ENCODE measurements around the gene AJAP1. TPM values are rescaled to one million over a fixed set of nuclear protein-coding genes. Genes with fewer than 3 reads are reported as not detected.

The AJAP1 gene
- total and polyA plus RNA-seq, 12 donors: 0.07 to 2.2 (median 0.44) TPM

DNA sequence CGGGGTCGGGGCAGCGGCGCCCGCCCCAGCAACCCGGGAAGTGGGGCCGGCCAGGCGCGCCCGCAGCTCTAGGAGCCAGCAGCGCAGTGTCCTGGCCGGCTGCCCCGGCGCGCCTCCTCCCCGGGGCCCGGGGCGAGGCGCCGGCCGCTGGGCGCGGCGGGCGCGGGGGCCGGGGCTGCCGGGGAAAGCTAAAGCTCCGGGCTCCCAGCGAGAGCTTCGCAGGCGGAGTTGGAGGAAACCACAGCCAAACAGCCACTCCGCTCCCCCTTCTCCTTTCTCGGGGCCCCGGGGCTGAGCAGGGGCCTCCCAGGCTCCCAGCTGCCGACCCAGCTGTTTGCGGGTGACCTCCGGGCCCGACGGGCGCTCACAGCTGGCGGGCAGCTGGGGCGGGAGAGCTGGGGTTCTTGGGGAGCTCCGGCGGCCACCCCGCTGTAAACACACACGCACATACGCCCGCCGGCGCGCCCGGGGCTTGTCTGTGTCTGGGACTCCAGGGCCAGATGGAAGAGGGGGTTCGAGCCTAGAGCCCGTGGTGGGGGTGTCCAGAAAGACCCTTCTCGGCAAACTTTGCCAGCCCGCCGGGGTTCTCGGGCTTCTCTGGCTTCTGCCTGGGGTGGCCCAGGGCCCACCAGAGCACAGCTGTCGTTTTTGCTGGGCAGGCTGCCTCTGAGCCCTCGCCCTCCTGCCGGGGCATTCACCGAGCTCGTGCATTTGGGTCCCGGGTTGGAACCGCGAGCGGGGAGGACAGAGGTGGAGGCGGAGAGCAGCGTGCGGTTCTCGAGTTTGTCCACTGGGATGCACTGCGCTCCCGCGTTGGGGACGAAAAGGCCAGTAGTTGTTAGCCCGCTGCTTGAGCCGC lies 1.5 kb downstream of the AJAP1 start:
- no peak overlapping the region for H3K4me3 ChIP-seq
- H3K36me3 ChIP-seq (replicated peaks in 1 of 2): no peaks in the 10 kb centered on the region
- no peaks in the 10 kb centered on the region for H3K9me3 ChIP-seq (replicated peaks in 1 of 3)
- H3K4me1 ChIP-seq (replicated peaks in 1 of 2): no peaks in the 10 kb centered on the region
- intact Hi-C loops (cut with DNase I): loop anchor here in 1 of 2 donors (10.0 kb wide), 1 partner anchor 469 kb away; no protein-coding TSS in a partner anchor
- no peak for TF ChIP-seq POLR2A (IDR thresholded peaks at IDR 0.05)
- TF ChIP-seq, protein P1, sequence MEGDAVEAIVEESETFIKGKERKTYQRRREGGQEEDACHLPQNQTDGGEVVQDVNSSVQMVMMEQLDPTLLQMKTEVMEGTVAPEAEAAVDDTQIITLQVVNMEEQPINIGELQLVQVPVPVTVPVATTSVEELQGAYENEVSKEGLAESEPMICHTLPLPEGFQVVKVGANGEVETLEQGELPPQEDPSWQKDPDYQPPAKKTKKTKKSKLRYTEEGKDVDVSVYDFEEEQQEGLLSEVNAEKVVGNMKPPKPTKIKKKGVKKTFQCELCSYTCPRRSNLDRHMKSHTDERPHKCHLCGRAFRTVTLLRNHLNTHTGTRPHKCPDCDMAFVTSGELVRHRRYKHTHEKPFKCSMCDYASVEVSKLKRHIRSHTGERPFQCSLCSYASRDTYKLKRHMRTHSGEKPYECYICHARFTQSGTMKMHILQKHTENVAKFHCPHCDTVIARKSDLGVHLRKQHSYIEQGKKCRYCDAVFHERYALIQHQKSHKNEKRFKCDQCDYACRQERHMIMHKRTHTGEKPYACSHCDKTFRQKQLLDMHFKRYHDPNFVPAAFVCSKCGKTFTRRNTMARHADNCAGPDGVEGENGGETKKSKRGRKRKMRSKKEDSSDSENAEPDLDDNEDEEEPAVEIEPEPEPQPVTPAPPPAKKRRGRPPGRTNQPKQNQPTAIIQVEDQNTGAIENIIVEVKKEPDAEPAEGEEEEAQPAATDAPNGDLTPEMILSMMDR (IDR thresholded peaks at IDR 0.05): peak; percentile 32 to 62 (median 52)
- 0 to 1% (median 1%) methylated on average over 25 to 78 of the region's 78 CpGs for WGBS, 4 donors
- no peak overlapping the region for H3K27ac ChIP-seq
- DNase-seq: peak; percentile 18 to 71 (median 45)
- H3K27me3 ChIP-seq: peaks cover 34% of the 10 kb centered on the region

DNA sequence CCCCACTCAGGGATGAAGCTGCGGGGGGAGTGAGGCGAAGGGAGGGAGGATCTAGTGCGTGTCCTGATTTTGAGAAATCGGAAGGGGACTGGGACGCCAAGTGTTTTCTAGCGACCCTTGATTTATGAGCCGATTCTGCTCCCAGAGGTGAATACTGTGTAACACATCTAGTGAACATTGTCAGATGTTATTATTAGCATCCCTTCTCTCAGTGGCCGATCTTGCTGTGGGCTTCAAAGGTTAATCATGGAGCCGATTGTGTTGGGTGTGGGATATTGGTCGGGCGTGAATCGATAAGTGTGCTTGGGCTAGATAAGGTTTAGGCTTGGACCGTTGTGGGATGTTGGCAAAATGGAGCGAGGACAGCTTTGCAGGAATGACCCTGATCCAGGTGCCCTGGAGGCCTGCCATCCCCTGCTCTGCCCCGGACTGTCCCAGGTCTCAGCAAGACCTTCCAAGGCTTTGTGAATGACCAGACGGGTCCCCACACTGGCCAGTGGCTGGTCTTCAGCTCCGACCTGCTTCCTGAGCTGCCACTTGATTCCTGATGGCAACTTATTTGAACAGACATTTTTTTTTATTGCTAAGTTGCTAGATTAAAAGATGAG lies 2.2 kb downstream of the AJAP1 start:
- DNase-seq: no peak
- Histone ChIP-seq H3K27me3 (peaks cover 34% of the 10 kb centered on the region), H3K4me3 (no peak overlapping the region), H3K9me3 (replicated peaks in 1 of 3) (no peaks in the 10 kb centered on the region), H3K27ac (no peak overlapping the region), H3K36me3 (replicated peaks in 1 of 2) (no peaks in the 10 kb centered on the region), H3K4me1 (replicated peaks in 1 of 2) (no peaks in the 10 kb centered on the region)
- intact Hi-C loops (cut with DNase I): loop anchor here in 1 of 2 donors (10.0 kb wide), 1 partner anchor 468 kb away; no protein-coding TSS in a partner anchor
- 11 to 17% (median 14%) methylated on average over 14 to 17 of the region's 17 CpGs for WGBS, 4 donors
- TF ChIP-seq, protein P1 (IDR thresholded peaks at IDR 0.05): peak in 2 of 6 experiments; percentile 4 to 12
- TF ChIP-seq POLR2A (IDR thresholded peaks at IDR 0.05): no peak

DNA sequence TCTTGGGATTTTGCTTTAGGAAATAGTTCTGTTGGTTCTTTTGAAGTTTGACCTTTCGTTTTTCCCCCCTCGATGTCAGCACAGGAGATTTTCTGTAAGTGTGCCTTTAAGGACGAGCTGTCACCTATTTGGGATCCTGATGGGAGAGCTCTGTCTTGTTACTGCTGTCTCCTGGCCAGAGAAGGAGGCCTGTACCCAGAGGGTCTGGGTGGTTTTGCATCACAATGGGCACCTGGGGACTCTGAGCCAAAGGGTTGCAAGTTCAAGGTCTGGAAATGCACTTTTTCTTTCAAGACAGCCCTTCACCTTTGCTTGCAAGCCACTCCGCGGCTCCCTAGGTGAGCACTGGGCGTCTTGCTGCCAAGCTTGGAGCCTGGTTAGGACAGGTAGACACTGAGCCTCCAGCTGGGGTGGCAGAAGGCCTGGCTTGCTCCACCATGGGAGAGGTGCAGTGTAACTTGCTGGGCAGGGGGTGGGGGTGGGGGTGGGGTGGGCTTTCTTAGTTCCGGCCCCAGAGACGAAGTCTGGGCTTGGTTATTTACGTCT lies 2.9 kb downstream of the AJAP1 start:
- Histone ChIP-seq H3K4me1 (replicated peaks in 1 of 2) (no peaks in the 10 kb centered on the region), H3K9me3 (replicated peaks in 1 of 3) (no peaks in the 10 kb centered on the region), H3K36me3 (replicated peaks in 1 of 2) (no peaks in the 10 kb centered on the region), H3K27me3 (peaks cover 34% of the 10 kb centered on the region), H3K27ac (no peak overlapping the region), H3K4me3 (no peak overlapping the region)
- TF ChIP-seq, protein P1 (IDR thresholded peaks at IDR 0.05): no peak
- TF ChIP-seq POLR2A (IDR thresholded peaks at IDR 0.05): no peak
- 29 to 55% (median 44%) methylated on average over 9 of the region's 9 CpGs for WGBS, 4 donors
- intact Hi-C loops (cut with DNase I): loop anchor here in 1 of 2 donors (10.0 kb wide), 1 partner anchor 467 kb away; no protein-coding TSS in a partner anchor
- no peak for DNase-seq

DNA sequence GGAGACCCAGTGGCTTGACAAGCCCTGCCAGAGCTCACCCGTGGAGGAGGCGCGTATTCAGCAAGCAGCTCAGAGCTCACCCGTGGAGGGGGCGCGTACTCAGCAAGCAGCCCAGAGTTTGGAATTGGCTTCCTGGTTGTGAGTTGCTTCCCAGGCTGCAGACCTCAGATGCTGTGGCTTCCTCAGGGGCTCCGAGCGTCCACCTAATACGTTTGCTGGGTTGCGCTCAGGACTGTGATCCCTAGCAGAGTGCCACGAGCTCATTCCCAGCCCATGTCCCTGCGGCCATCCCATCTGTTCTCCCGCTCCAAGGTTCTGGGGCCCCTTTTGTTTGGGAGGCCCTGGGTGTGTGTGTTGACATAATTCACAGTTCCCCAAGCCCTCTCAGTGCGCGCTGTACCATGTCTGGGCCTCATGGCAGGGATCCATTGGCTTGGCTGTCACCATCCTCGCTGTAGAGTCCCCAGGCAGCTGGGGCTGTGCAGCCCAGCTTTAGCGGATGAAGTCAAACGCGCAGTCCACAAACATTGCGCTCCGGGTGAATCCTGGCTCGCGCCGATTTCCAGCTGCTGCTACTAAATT lies 3.6 kb downstream of the AJAP1 start:
- Histone ChIP-seq H3K36me3 (replicated peaks in 1 of 2) (no peaks in the 10 kb centered on the region), H3K9me3 (replicated peaks in 1 of 3) (no peaks in the 10 kb centered on the region), H3K27ac (no peak overlapping the region), H3K4me1 (replicated peaks in 1 of 2) (no peaks in the 10 kb centered on the region), H3K4me3 (no peak overlapping the region), H3K27me3 (peaks cover 26% of the 10 kb centered on the region)
- DNase-seq: no peak
- intact Hi-C loops (cut with DNase I): loop anchor here in 1 of 2 donors (10.0 kb wide), 1 partner anchor 467 kb away; no protein-coding TSS in a partner anchor
- 42 to 70% (median 46%) methylated on average over 20 to 24 of the region's 24 CpGs for WGBS, 4 donors
- no peak for TF ChIP-seq POLR2A (IDR thresholded peaks at IDR 0.05)
- TF ChIP-seq, protein P1 (IDR thresholded peaks at IDR 0.05): no peak
